DND-41 (cell line): Measurements from ENCODE around the gene FERMT2.

Experiments used
- ATAC-seq: fragments of 200-7000 bp; cut with Tn5 transposase; 3 replicates; pipeline ENCODE4 v1.9.1; 2021; ENCODE audit warnings: low read depth; ENCODE audit not compliant: insufficient read depth
- DNase-seq: peaks from one replicate; pipeline ENCODE4 v3.0.0-alpha.2; 2020
- H2AFZ ChIP-seq: 2 replicates; pipeline ENCODE4 v1.6.0; 2012; ENCODE audit warnings: low read depth, low read length
- H3K27ac ChIP-seq: 2 replicates; pipeline ENCODE4 v1.5.1; 2012; ENCODE audit warnings: low read length, inconsistent platforms
- H3K27me3 ChIP-seq: fragments of 200-600 bp; sonication (generic); 2 replicates; pipeline ENCODE4 v1.6.0; 2012; ENCODE audit warnings: low read length, mild to moderate bottlenecking, inconsistent platforms; ENCODE audit not compliant: insufficient read depth, poor library complexity
- H3K36me3 ChIP-seq: 2 replicates; pipeline ENCODE4 v1.5.1; 2012; ENCODE audit warnings: low read length, inconsistent platforms; ENCODE audit not compliant: insufficient read depth
- H3K4me1 ChIP-seq: 2 replicates; pipeline ENCODE4 v1.5.1; 2012; ENCODE audit warnings: mild to moderate bottlenecking, low read length; ENCODE audit not compliant: insufficient read depth
- H3K4me2 ChIP-seq: 2 replicates; pipeline ENCODE4 v1.6.0; 2012; ENCODE audit warnings: mild to moderate bottlenecking, moderate library complexity, low read length, inconsistent platforms; ENCODE audit not compliant: insufficient read depth
- H3K4me3 ChIP-seq, 2 experiments: fragments of 200-600 bp in 1 of 2; shearing (Covaris generic) in 1 of 2; 2 replicates each; pipeline ENCODE4 v1.5.1; 2012 to 2016; ENCODE audit warnings: inconsistent platforms in 2 of 2, low read length in 2 of 2, mild to moderate bottlenecking in 2 of 2, low read depth in 1 of 2, moderate library complexity in 1 of 2
- H3K79me2 ChIP-seq: 2 replicates; pipeline ENCODE4 v1.6.0; 2012; ENCODE audit warnings: low read length, inconsistent platforms; ENCODE audit not compliant: insufficient read depth
- H3K9ac ChIP-seq: 2 replicates; pipeline ENCODE4 v1.6.0; 2012; ENCODE audit warnings: low read depth, mild to moderate bottlenecking, inconsistent platforms, low read length, moderate library complexity
- H3K9me3 ChIP-seq: 2 replicates; pipeline ENCODE4 v1.5.1; 2012; ENCODE audit warnings: low read length, moderate library complexity, mild to moderate bottlenecking, inconsistent platforms; ENCODE audit not compliant: insufficient read depth, severe bottlenecking
- H4K20me1 ChIP-seq: 2 replicates; pipeline ENCODE4 v1.6.0; 2012; ENCODE audit warnings: low read length; ENCODE audit not compliant: insufficient read depth
- CTCF ChIP-seq: IDR thresholded peaks from 2 replicates; pipeline ENCODE4 v1.5.1; 2012; ENCODE audit warnings: borderline replicate concordance, low read length, moderate library complexity, mild to moderate bottlenecking; ENCODE audit not compliant: poor library complexity, severe bottlenecking; ENCODE audit errors: extremely low read depth
- EZH2 ChIP-seq: IDR thresholded peaks from 3 replicates; pipeline ENCODE4 v1.6.1; 2012; ENCODE audit warnings: borderline replicate concordance, low read depth, mild to moderate bottlenecking, moderate library complexity, low read length, inconsistent platforms; ENCODE audit not compliant: severe bottlenecking

The FERMT2 gene

GRCh38 chr14:52860910-52861309 lies 89.9 kb downstream of the FERMT2 start:
- ATAC-seq (no peak), DNase-seq (no peak)
- Histone ChIP-seq H3K36me3 (peaks cover 63% of the 10 kb centered on the region), H3K79me2 (no peaks in the 10 kb centered on the region), H3K4me3 (no peak overlapping the region), H4K20me1 (no peaks in the 10 kb centered on the region), H3K4me2 (no peak overlapping the region), H3K4me1 (no peaks in the 10 kb centered on the region), H3K9ac (no peak overlapping the region), H3K9me3 (no peaks in the 10 kb centered on the region), H3K27me3 (no peaks in the 10 kb centered on the region), H3K27ac (no peak overlapping the region), H2AFZ (no peak overlapping the region)
- TF ChIP-seq EZH2 (no peak), CTCF (no peak)

GRCh38 chr14:52860209-52860608 lies 90.6 kb downstream of the FERMT2 start:
- Histone ChIP-seq H3K4me3 (no peak overlapping the region), H4K20me1 (no peaks in the 10 kb centered on the region), H2AFZ (no peak overlapping the region), H3K79me2 (no peaks in the 10 kb centered on the region), H3K27ac (no peak overlapping the region), H3K36me3 (peaks cover 63% of the 10 kb centered on the region), H3K9me3 (no peaks in the 10 kb centered on the region), H3K9ac (no peak overlapping the region), H3K4me2 (no peak overlapping the region), H3K4me1 (no peaks in the 10 kb centered on the region), H3K27me3 (no peaks in the 10 kb centered on the region)
- ATAC-seq = no peak
- TF ChIP-seq CTCF (no peak), EZH2 (no peak)
- DNase-seq = no peak

- Histone ChIP-seq H2AFZ (no peak overlapping the region), H4K20me1 (no peaks in the 10 kb centered on the region), H3K79me2 (no peaks in the 10 kb centered on the region), H3K4me3 (no peak overlapping the region), H3K4me2 (no peak overlapping the region), H3K9me3 (no peaks in the 10 kb centered on the region), H3K27me3 (no peaks in the 10 kb centered on the region), H3K9ac (no peak overlapping the region), H3K36me3 (peaks cover 34% of the 10 kb centered on the region), H3K27ac (no peak overlapping the region), H3K4me1 (peaks cover 19% of the 10 kb centered on the region)
- TF ChIP-seq CTCF = no peak
- TF ChIP-seq EZH2 = no peak
- ATAC-seq (no peak), DNase-seq (no peak)
These were observed 94.7 kb downstream of the FERMT2 start for GRCh38 chr14:52856139-52856538.

GRCh38 chr14:52853522-52853854 lies 97.4 kb downstream of the FERMT2 start:
- 0 out of 2 replicates have a peak overlapping the region, but pooled peaks have one; percentile 3 for H2AFZ ChIP-seq
- peak overlapping the region; percentile 7 for H3K27ac ChIP-seq
- H3K79me2 ChIP-seq = no peaks in the 10 kb centered on the region
- H3K4me3 ChIP-seq = no peak overlapping the region
- no peaks in the 10 kb centered on the region for H3K9me3 ChIP-seq
- TF ChIP-seq CTCF (no peak), EZH2 (no peak)
- H3K9ac ChIP-seq = no peak overlapping the region
- H3K4me2 ChIP-seq = no peak overlapping the region
- H3K36me3 ChIP-seq = peaks cover 12% of the 10 kb centered on the region
- H3K27me3 ChIP-seq = no peaks in the 10 kb centered on the region
- DNase-seq (no peak), ATAC-seq (no peak; the same call in 1 of the 3 replicates)
- H3K4me1 ChIP-seq = peaks cover 19% of the 10 kb centered on the region
- no peaks in the 10 kb centered on the region for H4K20me1 ChIP-seq
